Activated CD4-positive, alpha-beta T cell treated with anti-CD3 and anti-CD28 coated beads, Interleukin-2, amount 50 U/mL, for 1 hour (primary cell): ENCODE measurements around the gene FBXO15.

Experiments
- DNase-seq: peaks from one replicate; pipeline ENCODE4 v3.0.0-alpha.2; 2020

The FBXO15 gene

GRCh38 chr18:74153377-74153776 lies 5.7 kb upstream of the FBXO15 start:
- DNase-seq = no peak

- no peak for DNase-seq
Measured at GRCh38 chr18:74152857-74153256, 5.2 kb upstream of the FBXO15 start.

GRCh38 chr18:74152270-74152669 lies 4.6 kb upstream of the FBXO15 start:
- DNase-seq = no peak

GRCh38 chr18:74149878-74150277 lies 2.2 kb upstream of the FBXO15 start:
- no peak for DNase-seq

- no peak for DNase-seq
Measured at GRCh38 chr18:74148543-74149070, 973 bp upstream of the FBXO15 start.

- no peak for DNase-seq
Measured at GRCh38 chr18:74147491-74147778, 199 bp downstream of the FBXO15 start.

- DNase-seq = no peak
Measured at GRCh38 chr18:74146756-74147155, 878 bp downstream of the FBXO15 start.

GRCh38 chr18:74142252-74142651 lies 5.4 kb downstream of the FBXO15 start:
- no peak for DNase-seq

- DNase-seq = no peak
Measured at GRCh38 chr18:74141667-74142066, 6.0 kb downstream of the FBXO15 start.

- no peak for DNase-seq
Measured at GRCh38 chr18:74140582-74140981, 7.1 kb downstream of the FBXO15 start.

- no peak for DNase-seq
Measured at GRCh38 chr18:74139888-74140287, 7.7 kb downstream of the FBXO15 start.

- no peak for DNase-seq
Measured at GRCh38 chr18:74139411-74139810, 8.2 kb downstream of the FBXO15 start.

- DNase-seq = no peak
Measured at GRCh38 chr18:74137920-74138538, 9.6 kb downstream of the FBXO15 start.

- no peak for DNase-seq
Measured at GRCh38 chr18:74132201-74132600, 15.4 kb downstream of the FBXO15 start.

GRCh38 chr18:74131124-74131523 lies 16.5 kb downstream of the FBXO15 start:
- DNase-seq = no peak

GRCh38 chr18:74128159-74128558 lies 19.5 kb downstream of the FBXO15 start:
- DNase-seq = no peak

- no peak for DNase-seq
Measured at GRCh38 chr18:74126684-74127655, 20.7 kb downstream of the FBXO15 start.

GRCh38 chr18:74124642-74125041 lies 23.0 kb downstream of the FBXO15 start:
- DNase-seq = no peak

GRCh38 chr18:74123200-74123599 lies 24.4 kb downstream of the FBXO15 start:
- no peak for DNase-seq

- DNase-seq = no peak
Measured at GRCh38 chr18:74116633-74117554, 30.7 kb downstream of the FBXO15 start.

GRCh38 chr18:74115046-74115445 lies 32.6 kb downstream of the FBXO15 start:
- DNase-seq = no peak

- DNase-seq = no peak
Measured at GRCh38 chr18:74114116-74114515, 33.5 kb downstream of the FBXO15 start.

GRCh38 chr18:74113711-74114110 lies 33.9 kb downstream of the FBXO15 start:
- DNase-seq = no peak
